Germinal center (tissue), 1 donor: ENCODE results near the gene MAB21L4.

Source experiments
- DNase-seq: peaks from one replicate; pipeline ENCODE4 v3.0.0; 2012; ENCODE audit warnings: mixed read lengths, low spot score

The MAB21L4 gene

DNA sequence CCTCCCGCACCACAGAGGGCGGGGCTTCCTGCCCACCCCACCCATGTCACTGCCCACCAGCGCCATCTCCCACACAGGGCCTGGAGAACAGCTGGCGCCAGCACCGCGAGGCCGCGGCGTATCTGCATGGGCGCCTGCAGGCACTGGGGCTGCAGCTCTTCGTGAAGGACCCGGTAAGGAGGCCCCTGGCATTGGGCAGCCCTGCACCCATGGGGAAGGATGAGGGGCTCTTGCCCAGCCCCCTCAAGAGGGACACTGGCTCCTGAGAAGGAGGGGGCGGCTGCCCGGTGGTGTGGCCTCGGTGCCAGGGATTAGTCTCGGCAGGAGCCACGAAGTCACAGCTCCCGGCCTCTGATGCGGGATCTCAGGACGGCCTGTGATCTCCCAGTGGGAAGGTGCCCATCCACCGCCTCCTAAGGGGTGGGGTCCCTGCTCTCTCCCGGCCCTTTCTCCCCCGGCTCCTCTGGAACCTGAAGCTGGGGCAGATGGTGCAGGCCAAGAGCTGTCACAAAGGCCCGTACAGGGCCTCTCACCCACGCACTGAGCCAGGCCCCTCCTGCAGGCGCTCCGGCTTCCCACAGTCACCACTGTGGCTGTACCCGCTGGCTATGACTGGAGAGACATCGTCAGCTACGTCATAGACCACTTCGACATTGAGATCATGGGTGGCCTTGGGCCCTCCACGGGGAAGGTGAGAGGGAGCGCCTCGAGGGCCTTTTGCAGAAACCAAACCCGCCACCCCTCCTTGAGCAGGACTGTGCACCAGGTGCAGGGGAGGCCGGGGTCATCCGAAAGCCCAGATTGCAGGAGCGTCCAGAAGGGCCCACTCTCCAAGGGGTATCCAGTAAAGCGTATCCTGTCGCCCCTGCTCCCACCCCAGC is 18.3 kb downstream of the MAB21L4 start:
- no peak for DNase-seq

DNA sequence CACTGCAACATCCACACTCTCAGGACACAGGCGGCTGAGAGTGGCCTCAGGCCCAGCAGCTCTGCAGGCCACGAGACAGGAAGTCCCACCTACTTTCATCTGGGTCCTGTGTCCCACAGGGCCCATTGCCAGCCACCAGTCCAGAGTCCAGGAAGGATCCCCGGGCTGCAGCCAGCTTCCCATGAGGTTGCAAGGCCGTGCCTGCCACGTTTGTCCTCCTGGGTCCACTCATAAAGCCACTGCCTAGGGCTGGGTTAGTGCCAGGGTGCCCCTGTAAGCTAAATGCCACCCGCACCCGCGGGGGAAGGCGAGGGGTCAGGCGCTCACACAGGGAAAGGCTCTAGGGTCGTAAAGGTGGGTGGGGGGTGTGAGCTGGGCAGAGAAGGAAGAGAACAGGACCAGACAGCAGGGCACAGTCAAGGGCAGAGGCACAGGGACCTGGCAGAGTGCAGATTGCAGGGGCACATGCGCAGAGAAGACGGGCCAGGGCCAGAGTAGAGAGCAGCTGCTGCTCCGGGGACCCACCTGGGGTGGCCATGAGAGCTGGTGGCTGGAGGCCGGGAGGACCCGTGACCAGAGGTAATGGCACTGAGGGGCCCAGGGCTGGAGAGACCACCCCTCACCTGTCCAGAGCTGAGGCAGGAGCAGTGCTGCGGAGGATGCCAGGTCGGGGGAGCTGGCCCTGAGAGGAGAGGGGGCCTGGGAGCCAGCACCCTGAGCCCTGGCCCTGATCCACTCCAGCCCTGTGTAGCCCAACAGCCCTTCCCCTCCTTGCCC is 19.3 kb downstream of the MAB21L4 start:
- DNase-seq = no peak

DNA sequence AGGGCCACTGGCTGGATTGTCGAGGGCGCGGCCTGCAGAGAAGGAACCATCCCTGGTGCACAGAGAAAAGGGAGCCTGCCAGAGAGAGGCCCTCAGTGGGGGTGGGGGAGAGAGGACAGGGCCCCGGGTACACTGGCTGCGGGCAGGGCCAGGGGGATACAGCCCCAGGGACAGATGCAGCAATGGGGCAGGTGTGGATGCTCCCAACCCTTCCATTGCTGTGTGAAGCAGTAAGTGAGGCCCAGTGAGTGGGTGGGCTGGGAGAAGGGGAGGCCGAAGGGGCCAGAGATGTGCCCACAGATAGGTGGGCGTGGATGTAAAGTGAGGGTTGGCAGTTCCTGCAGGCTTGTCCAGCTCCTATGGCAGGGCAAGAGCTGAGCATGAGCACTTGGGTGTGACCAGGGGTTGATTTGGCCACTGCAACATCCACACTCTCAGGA is 19.9 kb downstream of the MAB21L4 start:
- no peak for DNase-seq

DNA sequence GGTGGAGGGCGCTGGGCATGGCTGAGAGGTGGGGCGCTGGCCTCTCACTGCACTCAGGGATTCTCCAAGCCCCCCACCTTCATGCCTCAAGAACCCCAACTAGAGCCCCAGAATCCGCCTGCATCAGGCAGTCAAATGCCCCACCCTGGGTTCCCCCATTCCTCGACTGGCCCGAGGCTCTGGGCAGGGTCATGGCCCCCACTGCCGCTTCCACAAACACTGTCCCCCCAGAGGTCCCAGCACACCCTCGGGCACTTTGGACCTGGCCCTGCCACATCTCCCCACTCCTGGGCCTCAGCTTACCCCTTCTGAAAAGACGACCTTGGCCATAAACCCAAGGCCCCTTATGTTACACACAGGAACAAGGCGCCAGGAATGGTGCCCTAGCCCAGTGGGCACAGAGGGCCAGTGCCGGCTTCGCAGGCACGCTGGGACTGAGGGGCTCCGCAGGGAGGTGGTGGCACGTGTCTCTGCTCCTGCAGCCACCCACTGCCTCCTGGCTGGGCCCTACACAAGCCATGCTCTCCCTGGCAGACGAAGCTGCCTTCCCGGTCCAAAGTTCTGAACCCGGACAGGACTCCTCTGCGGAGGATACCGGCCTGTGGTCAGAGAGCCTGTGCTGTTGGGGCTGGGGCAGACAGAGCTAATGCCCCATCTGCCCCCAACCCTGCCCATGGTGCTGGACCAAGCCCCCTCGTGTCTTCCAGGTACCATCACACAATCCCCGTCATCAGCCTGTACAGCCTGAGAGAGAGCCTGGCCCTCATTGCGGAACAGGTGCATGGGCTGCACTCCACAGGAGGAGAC is 20.5 kb downstream of the MAB21L4 start:
- no peak for DNase-seq

DNA sequence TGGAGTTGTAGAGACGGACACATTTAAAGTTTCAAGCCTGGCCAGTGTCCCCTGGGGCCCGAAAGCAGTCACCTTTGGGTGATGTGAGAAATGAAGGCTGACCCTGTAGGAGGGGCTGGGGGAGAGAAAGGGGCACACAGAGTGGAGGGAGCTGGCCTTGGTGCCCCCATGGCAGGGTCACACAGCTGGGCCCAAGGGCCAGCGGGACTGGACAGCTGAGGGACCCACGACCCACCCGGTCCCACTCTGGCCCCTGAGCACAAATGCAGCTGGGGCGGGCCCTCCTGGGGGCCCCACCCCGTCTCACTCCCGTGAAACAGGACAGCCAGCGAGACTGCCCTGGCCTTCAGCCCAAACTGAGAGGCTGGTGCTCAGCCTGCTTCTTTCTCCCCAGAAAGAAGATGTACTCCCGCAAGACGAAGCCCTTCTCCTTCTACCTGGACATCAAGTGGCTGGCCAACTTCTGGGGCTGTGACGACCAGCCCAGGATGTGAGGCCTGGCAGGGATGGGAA is 21.2 kb downstream of the MAB21L4 start:
- DNase-seq = no peak

DNA sequence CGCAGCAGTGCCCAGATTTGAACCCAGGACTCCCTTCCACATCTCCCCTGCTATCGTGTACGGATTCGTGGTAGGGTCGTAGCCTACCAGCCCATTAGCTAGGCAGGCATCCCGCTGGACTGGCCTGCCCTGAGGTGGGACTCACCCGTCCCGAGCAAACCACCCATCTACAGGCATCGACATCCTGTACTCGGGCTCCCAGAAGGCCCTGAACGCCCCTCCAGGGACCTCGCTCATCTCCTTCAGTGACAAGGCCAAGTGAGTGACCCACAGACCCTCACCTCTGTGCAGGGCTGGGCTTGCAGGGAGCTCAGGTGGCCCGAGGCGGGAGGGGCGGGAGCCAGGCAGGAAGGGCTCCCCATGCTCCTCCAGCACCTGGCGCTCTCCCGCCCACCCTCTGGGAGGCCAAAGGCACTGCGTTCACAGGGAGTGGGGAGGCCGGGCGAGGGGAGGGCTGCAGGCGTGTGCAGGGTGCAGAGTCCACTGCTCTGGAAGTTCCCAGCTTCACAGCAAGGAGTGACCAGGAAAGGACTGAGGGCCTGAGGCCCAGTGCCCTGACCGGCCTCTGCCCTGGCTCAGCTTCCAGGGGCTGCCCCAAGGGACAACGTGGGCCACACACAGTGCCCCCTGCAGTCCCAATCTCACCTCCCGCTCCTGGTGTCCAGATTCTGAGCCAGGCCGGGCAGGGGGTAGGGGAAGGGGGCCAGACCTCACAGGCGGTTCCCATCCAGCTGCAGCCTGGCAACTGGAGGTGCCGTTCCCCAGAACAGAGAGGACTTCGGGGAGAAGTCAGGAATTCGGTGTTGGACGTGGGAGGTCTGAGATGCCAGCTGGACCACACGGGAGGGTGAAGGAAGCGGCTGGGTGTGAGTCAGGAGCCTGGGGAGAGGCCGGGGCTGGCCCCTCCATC is 21.9 kb downstream of the MAB21L4 start:
- no peak for DNase-seq

DNA sequence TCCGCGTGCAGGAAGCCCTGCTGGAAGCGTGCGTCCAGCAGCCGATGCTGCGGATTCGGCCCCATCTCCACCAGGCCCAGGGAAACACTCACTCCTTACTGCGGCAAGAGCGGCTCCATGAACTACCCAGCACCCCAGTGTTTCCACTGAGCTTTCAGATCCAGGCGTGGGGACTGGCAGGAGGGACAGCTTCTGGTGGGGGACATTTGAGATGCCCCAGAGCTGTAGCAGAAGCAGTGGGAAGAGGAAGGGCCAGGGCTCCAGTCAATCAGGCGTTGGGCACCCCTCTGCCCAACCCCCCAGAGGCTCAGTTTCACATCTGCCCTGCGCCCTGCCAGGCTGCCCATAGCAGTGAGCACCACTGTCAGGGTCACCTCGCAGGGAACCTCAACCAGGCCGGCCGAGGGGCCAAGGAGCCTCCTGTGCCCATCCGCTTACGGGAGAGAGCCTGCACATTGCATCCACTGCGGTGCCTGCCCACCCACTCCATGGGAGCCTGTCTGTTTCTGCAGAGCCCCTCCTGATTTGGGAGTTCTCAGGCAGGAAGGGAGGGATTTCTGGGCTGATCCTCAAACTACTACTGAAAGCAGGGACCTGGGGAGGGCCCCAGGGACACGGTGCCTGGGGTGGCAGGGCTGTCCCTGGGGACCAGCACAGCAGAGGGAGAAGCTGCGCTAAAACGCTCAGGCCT is 22.7 kb downstream of the MAB21L4 start:
- no peak for DNase-seq

DNA sequence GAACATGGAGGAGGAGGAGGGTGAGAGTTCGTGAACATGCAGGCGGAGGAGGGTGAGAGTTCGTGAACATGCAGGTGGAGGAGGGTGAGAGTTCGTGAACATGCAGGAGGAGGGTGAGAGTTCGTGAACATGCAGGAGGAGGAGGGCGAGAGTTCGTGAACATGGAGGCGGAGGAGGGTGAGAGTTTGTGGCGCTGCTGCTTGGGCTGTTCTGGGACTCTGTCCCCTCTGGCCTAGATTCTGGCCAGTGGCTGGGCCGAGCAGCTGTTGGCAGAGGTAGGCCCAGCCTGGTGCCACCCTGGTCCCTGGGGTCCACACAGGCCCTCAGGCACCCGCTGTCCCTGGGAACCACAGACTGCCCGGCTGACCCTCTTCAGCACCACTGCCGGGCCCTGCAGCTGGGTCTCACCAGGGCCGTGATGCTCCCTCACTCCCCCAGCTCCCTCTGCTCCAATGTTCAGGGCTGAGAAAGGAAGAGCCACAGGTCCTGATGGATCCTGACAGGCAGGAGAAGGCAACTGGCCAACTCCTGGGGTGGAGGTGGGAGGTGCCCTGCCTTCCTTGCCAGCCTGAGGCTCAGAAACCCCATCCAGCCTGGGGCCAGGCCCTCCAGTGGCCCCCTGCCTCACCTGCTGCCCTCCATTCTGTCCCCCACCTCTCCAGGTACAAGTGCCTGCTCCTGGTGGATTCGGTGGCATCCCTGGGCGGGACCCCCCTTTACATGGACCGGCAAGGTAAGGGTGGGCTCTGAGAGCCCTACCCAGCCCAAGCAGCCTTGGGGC is 23.4 kb downstream of the MAB21L4 start:
- no peak for DNase-seq

DNA sequence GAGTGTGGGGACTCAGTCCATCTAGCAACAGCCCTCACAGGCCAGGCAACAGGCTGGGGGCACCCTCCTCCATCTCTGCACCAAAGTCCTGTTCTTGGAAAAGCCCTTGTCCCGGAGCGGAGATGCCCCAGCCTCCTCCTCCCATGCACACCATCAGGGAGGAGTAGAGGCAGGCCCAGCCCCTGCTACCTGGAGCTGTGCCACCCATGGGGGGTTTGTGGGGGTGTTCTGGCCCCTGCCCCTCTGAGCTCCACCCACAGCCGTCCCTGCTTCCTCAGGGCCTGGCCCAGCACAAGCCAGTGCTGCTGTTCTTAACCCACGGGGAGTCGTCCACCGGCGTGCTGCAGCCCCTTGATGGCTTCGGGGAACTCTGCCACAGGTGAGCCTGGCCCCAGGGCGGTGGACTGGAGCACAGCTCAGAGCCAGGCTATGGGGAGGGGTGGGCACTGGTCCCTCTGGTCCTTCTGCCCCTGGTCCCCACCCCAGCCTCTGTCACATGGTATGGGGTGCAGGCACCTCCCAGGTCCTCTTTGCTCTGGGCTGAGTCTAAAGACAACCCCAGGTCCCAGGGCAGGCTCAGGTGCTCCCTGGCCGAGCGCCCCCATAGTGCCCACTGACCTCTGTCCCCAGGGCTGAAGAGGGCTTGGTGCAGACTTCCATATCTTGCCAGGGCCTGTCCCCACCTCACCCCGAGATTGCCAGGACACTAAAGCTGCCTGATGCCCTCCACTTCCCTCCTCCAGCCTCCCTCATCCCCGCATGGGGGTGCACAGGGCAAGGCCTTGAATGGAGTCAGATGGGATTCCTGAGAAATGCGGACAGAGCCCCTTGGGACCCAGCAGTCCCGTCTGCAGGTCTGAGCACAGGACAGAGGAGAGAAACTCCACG is 24.6 kb downstream of the MAB21L4 start:
- DNase-seq = no peak

DNA sequence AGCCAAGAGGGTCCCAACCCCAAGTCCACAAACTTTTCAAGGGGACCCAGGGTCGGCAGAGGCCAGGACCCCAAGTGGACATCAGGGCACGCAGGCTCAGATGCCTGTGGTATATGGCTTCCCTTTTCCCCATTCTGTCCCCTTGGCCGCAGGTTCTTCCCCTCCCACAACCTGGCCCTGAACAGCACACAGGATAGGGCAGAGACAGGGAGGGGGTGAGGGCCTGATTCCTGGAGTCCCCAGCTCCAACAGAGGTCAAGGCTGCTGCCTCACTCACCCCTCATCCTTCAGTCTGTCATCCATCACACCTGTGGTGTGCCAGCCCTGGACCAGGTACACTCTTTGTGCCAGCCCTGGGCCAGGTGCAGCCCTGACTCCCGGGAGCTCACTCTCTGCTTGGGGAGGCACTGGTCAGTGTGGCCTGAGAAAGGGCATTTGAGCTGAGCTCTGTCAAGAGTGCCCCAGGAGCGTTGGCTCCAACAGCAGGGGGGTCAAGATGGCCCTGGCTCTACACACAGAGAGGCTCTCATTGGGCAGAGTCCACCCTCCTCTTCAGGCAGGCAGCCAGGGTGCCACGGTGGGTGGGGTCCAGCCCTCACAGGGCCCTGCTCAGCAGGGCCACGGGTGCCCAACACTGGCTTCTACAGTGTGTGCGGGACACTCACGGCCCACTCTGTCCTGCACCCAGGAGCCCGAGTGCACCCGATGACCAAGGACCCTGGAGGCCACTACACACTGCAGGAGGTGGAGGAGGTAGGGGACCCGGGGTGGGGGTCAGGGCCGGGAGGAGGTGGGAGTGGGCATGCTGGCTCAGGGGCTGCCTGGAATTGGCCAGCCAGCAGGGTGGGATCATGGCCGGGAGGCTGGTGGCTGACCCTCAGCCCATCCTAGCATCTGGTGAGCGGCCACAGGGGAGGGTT is 25.7 kb downstream of the MAB21L4 start:
- no peak for DNase-seq

DNA sequence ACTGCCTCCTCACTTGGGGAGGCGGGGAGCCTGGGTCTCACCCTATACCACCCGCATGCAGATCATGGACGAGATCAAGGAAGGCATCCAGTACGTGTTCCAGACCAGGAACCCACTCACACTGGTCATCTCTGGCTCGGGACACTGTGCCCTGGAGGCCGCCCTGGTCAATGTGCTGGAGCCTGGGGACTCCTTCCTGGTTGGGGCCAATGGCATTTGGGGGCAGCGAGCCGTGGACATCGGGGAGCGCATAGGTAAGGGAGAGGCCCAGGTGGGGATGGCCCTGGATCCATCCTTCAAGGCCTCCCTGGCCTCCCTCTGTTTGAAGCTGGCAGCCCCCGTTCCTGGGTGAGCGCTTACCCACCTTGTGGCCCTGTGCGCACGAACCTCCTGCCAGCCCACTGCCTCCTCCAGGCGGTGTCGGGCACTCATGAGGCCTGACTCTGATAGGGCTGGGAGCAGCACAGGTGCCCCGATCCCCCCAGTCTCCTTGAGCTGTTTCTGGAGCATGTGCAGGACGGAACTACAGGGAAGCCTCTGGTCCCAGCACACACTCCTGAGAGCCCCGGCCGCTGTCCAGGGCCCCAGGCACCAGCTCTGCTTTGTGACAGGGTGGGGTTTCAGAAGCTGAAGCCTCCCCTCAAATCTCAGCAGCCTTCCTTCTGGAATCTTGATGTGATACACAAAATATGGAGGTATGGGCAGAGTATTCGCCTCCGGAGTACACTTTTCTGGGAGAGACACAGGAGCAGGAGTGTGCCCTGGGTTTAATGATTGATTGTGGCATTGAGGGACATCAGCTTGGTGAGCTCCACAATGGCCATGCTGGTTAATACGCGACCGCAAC is 26.6 kb downstream of the MAB21L4 start:
- no peak for DNase-seq

DNA sequence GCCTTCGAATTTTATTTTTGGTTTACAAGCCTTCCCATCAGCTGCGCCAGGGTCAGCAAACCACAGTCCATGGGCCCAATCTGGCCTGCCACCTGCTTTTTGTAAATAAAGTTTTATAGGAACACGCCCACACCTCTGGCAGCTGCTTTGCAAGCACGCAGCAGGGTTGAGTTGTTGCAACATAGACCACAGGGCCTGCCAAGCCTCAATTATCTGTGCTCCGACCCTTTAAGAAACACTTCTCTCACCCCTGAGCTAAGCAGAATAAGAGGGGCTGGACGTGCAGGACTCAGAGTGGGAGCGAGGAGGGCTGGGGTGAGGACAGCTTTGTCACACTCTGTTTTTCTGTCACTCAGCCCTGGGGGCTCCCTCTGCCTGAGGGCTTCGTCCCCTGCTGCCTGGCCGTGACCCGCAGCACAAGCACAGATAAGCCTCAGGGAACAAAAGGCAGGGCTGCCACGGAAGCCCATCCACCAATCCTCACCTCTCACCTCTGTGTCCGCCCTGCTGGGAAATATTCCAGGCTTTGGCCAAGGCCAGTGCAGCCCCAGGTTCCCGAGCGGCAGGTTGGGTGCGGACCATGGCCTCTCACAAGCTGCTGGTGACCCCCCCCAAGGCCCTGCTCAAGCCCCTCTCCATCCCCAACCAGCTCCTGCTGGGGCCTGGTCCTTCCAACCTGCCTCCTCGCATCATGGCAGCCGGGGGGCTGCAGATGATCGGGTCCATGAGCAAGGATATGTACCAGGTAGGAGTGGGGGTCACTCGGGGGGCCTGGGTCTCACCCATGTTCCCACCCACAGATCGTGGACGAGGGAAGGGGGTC is 27.5 kb downstream of the MAB21L4 start, which contains the start of gene AGXT:
AGXT (plus strand) TSS at position 539 of the 823 bp plus-strand sequence; CDS start at position 581, 42 bp downstream.
- no peak for DNase-seq

DNA sequence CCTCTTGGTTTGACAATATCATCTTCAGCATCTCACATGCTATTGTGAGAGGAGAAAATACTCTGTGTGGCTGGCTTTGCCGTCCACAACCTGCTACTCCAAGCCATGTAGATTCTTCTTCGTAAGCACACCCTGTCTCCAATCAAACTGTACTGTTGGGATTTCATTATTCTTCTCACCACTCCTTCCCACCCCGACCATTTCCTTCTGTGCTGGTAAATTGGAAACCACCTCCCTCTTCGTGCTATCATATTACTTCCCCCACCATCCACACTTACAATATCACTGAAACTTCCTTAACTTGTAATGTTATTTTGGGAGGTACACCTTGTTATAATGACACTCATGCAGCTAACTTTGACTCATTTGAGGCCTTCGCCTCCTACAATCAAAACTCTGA is 30.6 kb downstream of the MAB21L4 start:
- no peak for DNase-seq

DNA sequence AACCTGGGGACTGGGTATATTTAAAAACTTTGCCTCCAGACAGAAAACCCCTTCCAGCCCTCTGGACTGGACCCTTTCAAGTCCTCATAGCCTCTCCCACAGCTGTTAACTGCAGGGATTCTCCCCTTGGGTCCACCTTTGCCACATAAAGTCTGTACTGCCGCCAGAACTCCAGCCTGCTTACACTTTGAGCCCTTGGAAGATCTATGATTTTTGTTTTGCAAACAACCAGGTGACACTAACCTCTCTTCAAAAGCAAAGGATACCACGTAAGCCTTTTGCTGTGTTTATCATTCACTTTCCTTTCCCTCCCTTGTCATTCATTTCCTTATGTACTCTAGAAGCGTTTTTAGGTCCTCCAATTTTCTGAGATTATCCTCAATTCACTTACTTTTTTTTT is 31.5 kb downstream of the MAB21L4 start:
- no peak for DNase-seq

DNA sequence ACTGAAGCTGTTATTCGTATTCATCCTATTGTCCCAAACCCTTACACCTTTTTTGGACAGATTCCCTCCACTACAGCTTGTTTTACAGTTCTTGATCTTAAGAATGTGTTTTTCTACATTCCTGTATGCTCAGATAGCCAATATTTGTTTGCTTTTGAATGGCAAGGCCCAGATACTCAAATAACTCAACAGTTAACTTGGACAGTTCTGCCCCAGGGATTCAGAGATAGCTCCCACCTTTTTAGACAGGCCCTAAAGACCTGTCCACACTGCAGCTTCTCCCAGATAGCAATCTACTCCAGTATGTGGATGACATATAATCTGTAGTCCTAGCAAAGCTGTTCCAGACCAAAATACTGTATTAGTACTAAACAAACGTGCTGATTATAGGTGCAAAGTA is 34.4 kb downstream of the MAB21L4 start:
- DNase-seq = no peak

DNA sequence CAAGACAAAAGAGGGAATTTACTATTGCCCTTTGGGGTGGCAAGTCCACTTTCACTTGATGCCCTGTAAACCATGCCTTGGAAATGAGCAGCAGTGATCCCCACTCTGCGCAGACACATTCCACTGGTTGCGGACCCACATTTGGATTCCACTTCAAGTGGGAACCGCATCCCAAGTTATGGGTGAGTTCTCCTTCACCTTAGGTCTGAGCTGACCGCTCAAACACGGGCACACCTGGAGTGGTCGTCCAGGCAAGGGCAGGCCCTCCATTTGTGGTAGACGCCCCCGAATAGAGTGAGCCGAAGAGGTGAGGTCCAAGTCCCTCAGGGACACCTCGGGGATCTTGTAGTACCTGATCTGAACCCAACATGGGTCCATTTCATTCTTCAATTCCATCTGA is 37.1 kb downstream of the MAB21L4 start:
- DNase-seq = no peak
